K562 (cell line): Measurements from ENCODE around the gene NOCT. TPM values are rescaled to one million over a fixed set of nuclear protein-coding genes. Genes with fewer than 3 reads are reported as not detected.

Source experiments
- ATF1 ChIP-seq, 2 experiments: fragments of 450-650 bp in 1 of 2; IDR thresholded peaks; 2 replicates each; pipeline ENCODE4 v1.6.1; 2016; ENCODE audit warnings: missing compliant biosample characterization in 1 of 2, missing genetic modification characterization in 1 of 2
- CBFA2T2 ChIP-seq: fragments of 450-650 bp; conservative IDR thresholded peaks from 2 replicates; pipeline ENCODE4 v1.6.1; 2017; ENCODE audit warnings: mild to moderate bottlenecking
- CREBBP ChIP-seq: IDR thresholded peaks from one replicate; pipeline ENCODE4 v1.6.1; 2012; ENCODE audit warnings: low read depth, mild to moderate bottlenecking, control low read depth, inconsistent platforms, low read length
- GTF2E2 ChIP-seq: fragments of 200-800 bp; sonication (Bioruptor generic); IDR thresholded peaks from 2 replicates; pipeline ENCODE4 v1.6.1; 2016; ENCODE audit warnings: missing genetic modification characterization, missing compliant biosample characterization
- HNRNPL ChIP-seq: fragments of 200-400 bp; formaldehyde crosslinking; IDR thresholded peaks from 2 replicates; pipeline ENCODE4 v1.6.1; 2017; ENCODE audit warnings: low read depth, mild to moderate bottlenecking, low read length
- MAFG ChIP-seq: fragments of 450-650 bp; conservative IDR thresholded peaks from 2 replicates; pipeline ENCODE4 v1.6.1; 2016; ENCODE audit warnings: missing genetic modification characterization, missing compliant biosample characterization
- MAX ChIP-seq: sonication (generic); formaldehyde crosslinking; IDR thresholded peaks from 2 replicates; pipeline ENCODE4 v1.9.0; 2022; ENCODE audit warnings: mild to moderate bottlenecking, missing genetic modification reagents
- MAZ ChIP-seq, 2 experiments: fragments of 450-650 bp in 1 of 2; sonication (generic) in 1 of 2; formaldehyde crosslinking; IDR thresholded peaks in 1 of 2; conservative IDR thresholded peaks in 1 of 2; 2 replicates each; pipeline versions ENCODE4 v1.4.0 to v1.5.0; 2020; ENCODE audit warnings: mild to moderate bottlenecking in 1 of 2, missing genetic modification reagents in 1 of 2
- MBD2 ChIP-seq: sonication (generic); IDR thresholded peaks from 2 replicates; pipeline ENCODE4 v1.6.1; 2016; ENCODE audit warnings: low read depth, borderline replicate concordance
- MLX ChIP-seq, 2 experiments: fragments of 450-650 bp in 1 of 2; sonication (generic) in 1 of 2; formaldehyde crosslinking; conservative IDR thresholded peaks; 2 replicates each; pipeline versions ENCODE4 v1.4.0 to v1.8.1; 2020 to 2022; ENCODE audit warnings: mild to moderate bottlenecking in 1 of 2, missing genetic modification reagents in 1 of 2
- MTF1 ChIP-seq: fragments of 250-450 bp; sonication (Bioruptor Pico); IDR thresholded peaks from 2 replicates; pipeline ENCODE4 v1.9.0; 2021; ENCODE audit warnings: moderate library complexity, mild to moderate bottlenecking, inconsistent platforms, borderline replicate concordance
- NCOA1 ChIP-seq: fragments of 450-650 bp; IDR thresholded peaks from 2 replicates; pipeline ENCODE4 v1.6.1; 2016; ENCODE audit warnings: low read depth
- POLR2B ChIP-seq: fragments of 450-650 bp; IDR thresholded peaks from 2 replicates; pipeline ENCODE4 v1.6.1; 2018; ENCODE audit warnings: low read depth; ENCODE audit not compliant: partially characterized antibody
- PRPF4 ChIP-seq: fragments of 200-400 bp; formaldehyde crosslinking; IDR thresholded peaks from one replicate; pipeline ENCODE4 v1.6.1; 2017; ENCODE audit warnings: low read length, low read depth, mild to moderate bottlenecking; ENCODE audit not compliant: insufficient read depth, poor library complexity, severe bottlenecking
- RB1 ChIP-seq: fragments of 450-650 bp; IDR thresholded peaks from 2 replicates; pipeline ENCODE4 v1.6.1; 2017; ENCODE audit warnings: low read depth, mild to moderate bottlenecking
- TCF7 ChIP-seq: sonication (generic); IDR thresholded peaks from 2 replicates; pipeline ENCODE4 v1.6.1; 2016; ENCODE audit warnings: antibody characterized with exemption, borderline replicate concordance
- TRIM24 ChIP-seq, 2 experiments: fragments of 450-650 bp; IDR thresholded peaks; 2 replicates each; pipeline ENCODE4 v1.6.1; 2016
- VEZF1 ChIP-seq: fragments of 200-800 bp; sonication (Bioruptor generic); IDR thresholded peaks from 2 replicates; pipeline ENCODE4 v1.6.1; 2017; ENCODE audit warnings: missing genetic modification characterization, missing compliant biosample characterization
- ZBTB1 ChIP-seq: sonication (generic); formaldehyde crosslinking; IDR thresholded peaks from 2 replicates; pipeline ENCODE4 v1.8.1; 2023; ENCODE audit warnings: missing genetic modification reagents, low read depth, mild to moderate bottlenecking, borderline replicate concordance
- ZBTB12 ChIP-seq: fragments of 250-450 bp; sonication (Bioruptor Pico); IDR thresholded peaks from 2 replicates; pipeline ENCODE4 v1.4.0; 2020
- ZBTB8A ChIP-seq: fragments of 450-650 bp; IDR thresholded peaks from 2 replicates; pipeline ENCODE4 v1.6.1; 2018; ENCODE audit warnings: mild to moderate bottlenecking, moderate library complexity; ENCODE audit not compliant: partially characterized antibody
- ZNF134 ChIP-seq: fragments of 250-450 bp; sonication (Bioruptor Pico); conservative IDR thresholded peaks from 2 replicates; pipeline ENCODE4 v1.4.0; 2020
- ZNF174 ChIP-seq: fragments of 250-450 bp; sonication (Bioruptor Pico); IDR thresholded peaks from 2 replicates; pipeline ENCODE4 v1.4.0; 2020; ENCODE audit warnings: mild to moderate bottlenecking
- ZNF695 ChIP-seq: fragments of 450-650 bp; formaldehyde crosslinking; IDR thresholded peaks from 2 replicates; pipeline ENCODE4 v1.4.0; 2020; ENCODE audit warnings: mild to moderate bottlenecking, moderate library complexity
- ZNF77 ChIP-seq: fragments of 250-450 bp; sonication (Bioruptor Pico); IDR thresholded peaks from 2 replicates; pipeline ENCODE4 v1.5.0; 2020
- ZNF79 ChIP-seq: fragments of 250-450 bp; sonication (Bioruptor Pico); IDR thresholded peaks from 2 replicates; pipeline ENCODE4 v1.4.0; 2020; ENCODE audit warnings: low read depth, mild to moderate bottlenecking, moderate library complexity
- polyA plus RNA-seq, 8 experiments: library from polyadenylated mRNA; depleted of rRNA in 4 of 8; stranded (reverse) in 5 of 8; unstranded in 3 of 8; fragments of >200 nt; fragmentation: Nextera tagmentation in 2 of 8; fragmentation: Illumina TruSeq in 1 of 8; extraction: Ambion mirVana in 2 of 8; extraction: Trizol in 1 of 8; gene quantifications; 2 replicates each; pipeline versions ENCODE4 v1.2.1 to v1.2.3, GENCODE V29; 2011 to 2014; ENCODE audit warnings: inconsistent platforms in 1 of 8, missing spikeins in 1 of 8
- total RNA-seq, 7 experiments: library from RNA; depleted of rRNA in 6 of 7; stranded (reverse); fragments of >200 nt in 6 of 7; fragmentation: Illumina TruSeq in 2 of 7; extraction: Trizol in 2 of 7; gene quantifications; 2 replicates each; pipeline versions ENCODE4 v1.2.1 to v1.2.3, GENCODE V29; 2011 to 2021; ENCODE audit warnings: low replicate concordance in 1 of 7

Gene NOCT
- total and polyA plus RNA-seq, 9 of the 15 experiments (the other 6 are each of a cell fraction or from before 2014, with no cell fraction given): 1.3 to 20.2 (median 11.1) TPM

GRCh38 chr4:139083956-139084803 is 68.6 kb downstream of the NOCT start (continued):
- TF ChIP-seq VEZF1 (peak; percentile 75), NCOA1 (no peak), CREBBP (no peak), ZNF695 (CRISPR knock-in tag) (no peak), CBFA2T2 (no peak), MBD2 (no peak), ATF1 (CRISPR knock-in tag; IDR thresholded peaks at IDR 0.05) (peak; percentile 56; the same call in 1 of the 2 replicates), ATF1 (tag; IDR thresholded peaks at IDR 0.05) (peak; percentile 72), POLR2B (peak; percentile 57), MAZ (CRISPR knock-in tag; conservative IDR thresholded peaks at IDR 0.05 in 1 of 2, IDR thresholded peaks at IDR 0.05 in 1 of 2) (0 out of 4 replicates have a peak, but pooled peaks have one; percentile 6 to 39), ZNF77 (no peak), ZBTB1 (peak; percentile 98), PRPF4 (no peak), ZBTB12 (no peak), TRIM24 (IDR thresholded peaks at IDR 0.05) (peak in 1 of 2 experiments; percentile 32; a peak in 1 of 4 replicates), RB1 (peak; percentile 58; the same call in 1 of the 2 replicates), ZNF79 (CRISPR knock-in tag) (no peak), ZNF134 (CRISPR knock-in tag) (no peak), TCF7 (no peak), GTF2E2 (tag) (peak; percentile 50; the same call in 1 of the 2 replicates), MLX (CRISPR knock-in tag; conservative IDR thresholded peaks at IDR 0.05) (no peak), ZNF174 (no peak), HNRNPL (no peak), MAFG (tag) (no peak), MAX (CRISPR knock-in tag) (no peak; the same call in 1 of the 2 replicates), MTF1 (CRISPR knock-in tag) (no peak), ZBTB8A (no peak)
